Endothelial cell of umbilical vein (primary cell): ENCODE results near the gene CCDC85C. TPM values are rescaled to one million over a fixed set of nuclear protein-coding genes. Genes with fewer than 3 reads are reported as not detected.

ENCODE experiments used
- BruUV-seq: library from RNA; stranded (reverse); fragments of 400-500 nt; replicated peaks from 2 replicates; lab custom pipeline; 2021; lab: Mats Ljungman, UMichigan
- CTCF ChIA-PET: fragments of 300-600, 350-600 bp; sonication (Branson Sonifier 250); formaldehyde crosslinking; loops from one replicate; lab custom pipeline; 2021; ENCODE audit warnings: antibody characterized with exemption, inconsistent platforms; lab: Charles Lee
- POLR2A ChIA-PET: fragments of 300-600, 350-600 bp; sonication (Branson Sonifier 250); formaldehyde crosslinking; loops from one replicate; lab custom pipeline; 2021; ENCODE audit warnings: antibody characterized with exemption, inconsistent platforms; lab: Charles Lee
- DNase-seq: peaks from one replicate; pipeline ENCODE4 v3.0.0-alpha.2; 2011; ENCODE audit warnings: low read depth, low spot score
- FAIRE-seq: peaks from 2 replicates; lab custom pipeline; 2011; peaks lifted over from hg19 to GRCh38; lab: Jason Lieb, UNC
- H2AFZ ChIP-seq: 2 replicates; pipeline ENCODE4 v1.6.0; 2012; ENCODE audit warnings: low read depth, low read length, control low read depth, inconsistent platforms
- H3K27ac ChIP-seq: 2 replicates; pipeline ENCODE4 v1.5.1; 2011; ENCODE audit warnings: low read depth, mild to moderate bottlenecking, control low read depth, low read length, moderate library complexity; ENCODE audit not compliant: insufficient read depth
- H3K27me3 ChIP-seq, 2 experiments: 2 replicates each; pipeline versions ENCODE4 v1.6.0 to v1.6.1; 2011; ENCODE audit warnings: low read length in 2 of 2, mixed read lengths in 1 of 2; ENCODE audit not compliant: control insufficient read depth in 2 of 2, insufficient read depth in 2 of 2
- H3K36me3 ChIP-seq, 2 experiments: 2 replicates in 1 of 2; 3 replicates in 1 of 2; pipeline ENCODE4 v1.5.1; 2011; ENCODE audit warnings: low read length in 2 of 2, mild to moderate bottlenecking in 1 of 2, moderate library complexity in 1 of 2; ENCODE audit not compliant: control insufficient read depth in 2 of 2, insufficient read depth in 2 of 2; ENCODE audit errors: extremely low read depth in 1 of 2
- H3K4me1 ChIP-seq: 3 replicates; pipeline ENCODE4 v1.5.1; 2011; ENCODE audit warnings: mild to moderate bottlenecking, low read length; ENCODE audit not compliant: control insufficient read depth, insufficient read depth; ENCODE audit errors: extremely low read depth
- H3K4me2 ChIP-seq: 2 replicates; pipeline ENCODE4 v1.6.1; 2011; ENCODE audit warnings: low read length, control low read depth, mixed read lengths; ENCODE audit not compliant: insufficient read depth
- H3K4me3 ChIP-seq, 3 experiments: fragments of 200-600 bp in 1 of 3; sonication (generic), shearing (Covaris generic) in 1 of 3; replicated peaks in 1 of 3; 2 replicates each; pipeline ENCODE4 v1.5.1; 2011 to 2016; ENCODE audit warnings: control low read depth in 3 of 3, low read length in 3 of 3, mild to moderate bottlenecking in 2 of 3, inconsistent platforms in 1 of 3, low read depth in 1 of 3, moderate library complexity in 1 of 3; ENCODE audit not compliant: insufficient read depth in 1 of 3
- H3K79me2 ChIP-seq: 2 replicates; pipeline ENCODE4 v1.6.0; 2012; ENCODE audit warnings: low read length, inconsistent platforms; ENCODE audit not compliant: control insufficient read depth, insufficient read depth
- H3K9ac ChIP-seq: replicated peaks from 2 replicates; pipeline ENCODE3; 2011; ENCODE audit warnings: low read length, control low read depth; ENCODE audit not compliant: insufficient read depth; ENCODE audit errors: extremely low read depth
- H3K9me1 ChIP-seq: replicated peaks from 3 replicates; pipeline ENCODE4 v1.6.0; 2011; ENCODE audit warnings: mild to moderate bottlenecking, low read length; ENCODE audit not compliant: control insufficient read depth, insufficient read depth; ENCODE audit errors: extremely low read depth
- H3K9me3 ChIP-seq: replicated peaks from 2 replicates; pipeline ENCODE4 v1.5.1; 2012; ENCODE audit warnings: low read length, inconsistent platforms; ENCODE audit not compliant: control insufficient read depth, insufficient read depth
- H4K20me1 ChIP-seq: replicated peaks from 2 replicates; pipeline ENCODE3; 2011; ENCODE audit warnings: mild to moderate bottlenecking, low read length; ENCODE audit not compliant: control insufficient read depth, insufficient read depth; ENCODE audit errors: extremely low read depth
- CTCF ChIP-seq, 2 donors: IDR thresholded peaks; 1 replicate in 1 of 2; 2 replicates in 1 of 2; pipeline ENCODE4 v1.5.1; 2011; ENCODE audit warnings: low read length in 2 of 2, mild to moderate bottlenecking in 2 of 2, moderate library complexity in 2 of 2, control low read depth in 1 of 2, inconsistent platforms in 1 of 2, low read depth in 1 of 2; ENCODE audit not compliant: insufficient read depth in 1 of 2; ENCODE audit errors: extremely low read depth in 1 of 2
- EZH2 ChIP-seq: IDR thresholded peaks from 2 replicates; pipeline ENCODE4 v1.6.1; 2012; ENCODE audit warnings: borderline replicate concordance, low read depth, mild to moderate bottlenecking, moderate library complexity, low read length, inconsistent platforms; ENCODE audit not compliant: severe bottlenecking
- FOS ChIP-seq: IDR thresholded peaks from 2 replicates; pipeline ENCODE4 v1.6.1; 2011; ENCODE audit warnings: mild to moderate bottlenecking, low read length, moderate library complexity, borderline replicate concordance; ENCODE audit not compliant: insufficient read depth
- GATA2 ChIP-seq: IDR thresholded peaks from 2 replicates; pipeline ENCODE4 v1.7.0; 2011; ENCODE audit warnings: low read depth, mild to moderate bottlenecking, moderate library complexity, mixed read lengths, low read length; ENCODE audit not compliant: insufficient read length, insufficient read depth
- JUN ChIP-seq: IDR thresholded peaks from 2 replicates; pipeline ENCODE4 v1.6.1; 2011; ENCODE audit warnings: borderline replicate concordance, low read depth; ENCODE audit not compliant: insufficient read length, insufficient read depth
- MAX ChIP-seq: IDR thresholded peaks from 2 replicates; pipeline ENCODE4 v1.6.1; 2011; ENCODE audit not compliant: insufficient read depth, insufficient read length
- MYC ChIP-seq: IDR thresholded peaks from one replicate; pipeline ENCODE4 v1.6.1; 2011; ENCODE audit warnings: mild to moderate bottlenecking, low read depth, low read length
- POLR2A ChIP-seq: IDR thresholded peaks from 2 replicates; pipeline ENCODE4 v1.6.1; 2012; ENCODE audit warnings: low read depth, mild to moderate bottlenecking, control low read depth, low read length
- POLR2AphosphoS5 ChIP-seq: IDR thresholded peaks from 2 replicates; pipeline ENCODE4 v1.6.1; 2012; ENCODE audit warnings: low read depth, mild to moderate bottlenecking, control low read depth, low read length, moderate library complexity; ENCODE audit not compliant: insufficient read depth
- dilution Hi-C: fragments of 300-500 bp; cut with MboI; formaldehyde crosslinking; loops from one replicate; pipeline ENCODE4 v1.15.0; 2019; ENCODE audit warnings: low sequenced_read_pairs; ENCODE audit not compliant: extremely low pct_ligation_motif_present
- intact Hi-C: fragments of 100-400 bp; cut with micrococcal nuclease; formaldehyde crosslinking; loops from one replicate; pipeline ENCODE4 v1.10.0; 2022
- polyA plus RNA-seq, 4 experiments: library from polyadenylated mRNA; depleted of rRNA in 3 of 4; stranded (reverse) in 3 of 4; unstranded in 1 of 4; fragments of >200 nt; gene quantifications; 2 replicates each; pipeline versions ENCODE4 v1.2.1 to v1.2.3, GENCODE V29; 2011 to 2012; ENCODE audit warnings: missing spikeins in 1 of 4
- total RNA-seq: library from RNA; stranded (reverse); gene quantifications from 2 replicates; pipeline ENCODE4 v1.2.3, GENCODE V29; 2021

The CCDC85C gene
- total and polyA plus RNA-seq, 2 donors (not counting 3 experiments of a cell fraction or from before 2014, with no cell fraction given): 7.5 to 17.8 TPM

GRCh38 chr14:99569725-99570543, 34.1 kb downstream of the CCDC85C start:
- H3K36me3 ChIP-seq: no peaks in the 10 kb centered on the region
- H3K9me1 ChIP-seq: no peaks in the 10 kb centered on the region
- TF ChIP-seq FOS: no peak
- no peak for TF ChIP-seq EZH2
- TF ChIP-seq POLR2AphosphoS5: no peak
- no peak for TF ChIP-seq MAX
- TF ChIP-seq JUN: no peak
- TF ChIP-seq GATA2: no peak
- no peak for TF ChIP-seq MYC
- TF ChIP-seq POLR2A: no peak
- TF ChIP-seq CTCF (IDR thresholded peaks at IDR 0.05; ENCODE audit: extremely low read depth in 1 of 2, insufficient read depth in 1 of 2, low read depth in 1 of 2, low read length in 2 of 2): no peak
- H4K20me1 ChIP-seq: no peaks in the 10 kb centered on the region
- no peak overlapping the region for H3K4me2 ChIP-seq
- H3K9ac ChIP-seq: no peak overlapping the region
- DNase-seq: no peak
- no peak overlapping the region for H2AFZ ChIP-seq
- no peaks in the 10 kb centered on the region for H3K27me3 ChIP-seq
- intact Hi-C loops: no loop called here
- no peak for FAIRE-seq
- H3K9me3 ChIP-seq: no peaks in the 10 kb centered on the region
- POLR2A ChIA-PET: no interaction called here
- no peak overlapping the region for H3K4me3 ChIP-seq
- CTCF ChIA-PET: interaction anchor here (1.4 kb wide), 1 partner anchor 58 kb away, joined by 3 read pairs; no protein-coding TSS in a partner anchor
- no TSS peak for BruUV-seq
- no peaks in the 10 kb centered on the region for H3K79me2 ChIP-seq
- H3K4me1 ChIP-seq: no peaks in the 10 kb centered on the region
- dilution Hi-C loops: no loop called here
- no peak overlapping the region for H3K27ac ChIP-seq
